Measurements from ENCODE around the gene GPC6.

DNA sequence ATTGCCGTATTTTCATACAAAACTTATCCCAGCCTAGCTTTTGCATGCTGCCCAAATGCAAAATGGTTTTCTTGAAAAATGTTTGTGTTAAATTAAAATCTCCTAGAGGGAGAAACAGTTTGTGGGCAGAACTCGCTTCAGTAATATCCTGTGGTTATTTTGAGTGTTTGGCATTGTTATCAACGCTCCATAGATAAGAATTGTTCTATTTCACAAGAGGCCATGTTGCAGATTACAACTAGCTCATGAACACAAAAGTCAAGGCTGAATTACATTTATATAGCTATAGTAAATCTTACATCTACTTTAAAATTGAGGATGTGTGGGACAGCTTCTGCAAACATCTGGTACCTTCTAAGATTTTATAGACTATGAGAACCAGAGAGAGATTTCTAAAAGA, 805.0 kb downstream of the GPC6 start:
- no peak for TF ChIP-seq POLR2AphosphoS5 (IDR thresholded peaks at IDR 0.05)
- TF ChIP-seq, protein P1, sequence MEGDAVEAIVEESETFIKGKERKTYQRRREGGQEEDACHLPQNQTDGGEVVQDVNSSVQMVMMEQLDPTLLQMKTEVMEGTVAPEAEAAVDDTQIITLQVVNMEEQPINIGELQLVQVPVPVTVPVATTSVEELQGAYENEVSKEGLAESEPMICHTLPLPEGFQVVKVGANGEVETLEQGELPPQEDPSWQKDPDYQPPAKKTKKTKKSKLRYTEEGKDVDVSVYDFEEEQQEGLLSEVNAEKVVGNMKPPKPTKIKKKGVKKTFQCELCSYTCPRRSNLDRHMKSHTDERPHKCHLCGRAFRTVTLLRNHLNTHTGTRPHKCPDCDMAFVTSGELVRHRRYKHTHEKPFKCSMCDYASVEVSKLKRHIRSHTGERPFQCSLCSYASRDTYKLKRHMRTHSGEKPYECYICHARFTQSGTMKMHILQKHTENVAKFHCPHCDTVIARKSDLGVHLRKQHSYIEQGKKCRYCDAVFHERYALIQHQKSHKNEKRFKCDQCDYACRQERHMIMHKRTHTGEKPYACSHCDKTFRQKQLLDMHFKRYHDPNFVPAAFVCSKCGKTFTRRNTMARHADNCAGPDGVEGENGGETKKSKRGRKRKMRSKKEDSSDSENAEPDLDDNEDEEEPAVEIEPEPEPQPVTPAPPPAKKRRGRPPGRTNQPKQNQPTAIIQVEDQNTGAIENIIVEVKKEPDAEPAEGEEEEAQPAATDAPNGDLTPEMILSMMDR (IDR thresholded peaks at IDR 0.05): no peak
- no peak for TF ChIP-seq POLR2A (IDR thresholded peaks at IDR 0.05)
- no peak for TF ChIP-seq EP300 (IDR thresholded peaks at IDR 0.05)
